K562 (cell line): ENCODE results near the gene ARSK. TPM values are rescaled to one million over a fixed set of nuclear protein-coding genes. Genes with fewer than 3 reads are reported as not detected.

Experiments used
- ATAC-seq: fragments of 200-7000 bp; cut with Tn5 transposase; 3 replicates; pipeline ENCODE4 v1.9.1; 2020; ENCODE audit warnings: moderate library complexity
- BruUV-seq: library from RNA; stranded (reverse); fragments of 400-500 nt; replicated peaks from 2 replicates; lab custom pipeline; 2021; lab: Mats Ljungman, UMichigan
- CTCF ChIA-PET: fragments of 300-600 bp; formaldehyde crosslinking; extraction: SDS; loops from one replicate; lab custom pipeline; 2021; ENCODE audit warnings: low intra/inter-chr PET ratio; lab: Yijun Ruan, JAX
- POLR2A ChIA-PET: fragments of 300-600, 350-650 bp; sonication (Branson Sonifier 250); formaldehyde crosslinking; extraction: SDS; loops from one replicate; lab custom pipeline; 2021; ENCODE audit warnings: antibody characterized with exemption, inconsistent platforms; lab: Yijun Ruan, JAX
- DNase-seq, 4 experiments: peaks; one replicate each; pipeline versions ENCODE4 v3.0.0 to v3.0.0-alpha.2; 2011 to 2018; ENCODE audit warnings: low spot score in 3 of 4, mixed read lengths in 3 of 4; ENCODE audit errors: extremely low read depth in 1 of 4
- FAIRE-seq: peaks from 2 replicates; lab custom pipeline; 2011; peaks lifted over from hg19 to GRCh38; lab: Jason Lieb, UNC
- H2AFZ ChIP-seq: 2 replicates; pipeline ENCODE4 v1.6.0; 2011; ENCODE audit warnings: low read depth, low read length, control low read depth, inconsistent platforms
- H3K27ac ChIP-seq: fragments of 200-600 bp; 3 replicates; pipeline ENCODE4 v1.8.0; 2011; ENCODE audit warnings: low read depth, mild to moderate bottlenecking, control low read depth, inconsistent platforms, low read length, moderate library complexity, mixed read lengths; ENCODE audit errors: extremely low read depth
- H3K27me3 ChIP-seq, 2 experiments: fragments of 300-600 bp in 1 of 2; 2 replicates in 1 of 2; 3 replicates in 1 of 2; pipeline versions ENCODE4 v1.6.0 to v1.8.0; 2011; ENCODE audit warnings: inconsistent platforms in 2 of 2, low read length in 2 of 2, mild to moderate bottlenecking in 1 of 2, mixed read lengths in 1 of 2, moderate library complexity in 1 of 2; ENCODE audit not compliant: control insufficient read depth in 2 of 2, insufficient read depth in 2 of 2
- H3K36me3 ChIP-seq: fragments of 300-600 bp; 3 replicates; pipeline ENCODE4 v1.8.0; 2011; ENCODE audit warnings: mild to moderate bottlenecking, low read length, inconsistent platforms; ENCODE audit not compliant: control insufficient read depth, insufficient read depth
- H3K4me1 ChIP-seq, 2 experiments: fragments of 200-600 bp in 1 of 2; replicated peaks in 1 of 2; 2 replicates in 1 of 2; 3 replicates in 1 of 2; pipeline versions ENCODE4 v1.5.1 to v1.8.0; 2011; ENCODE audit warnings: inconsistent platforms in 2 of 2, low read length in 2 of 2, mild to moderate bottlenecking in 1 of 2, mixed read lengths in 1 of 2, moderate library complexity in 1 of 2; ENCODE audit not compliant: control insufficient read depth in 2 of 2, insufficient read depth in 2 of 2
- H3K4me2 ChIP-seq: 2 replicates; pipeline ENCODE4 v1.6.1; 2011; ENCODE audit warnings: low read length, control low read depth, inconsistent platforms, mixed read lengths; ENCODE audit not compliant: insufficient read depth
- H3K4me3 ChIP-seq: fragments of 200-600 bp; sonication (generic), shearing (Covaris generic); 2 replicates; pipeline ENCODE4 v1.5.1; 2016; ENCODE audit warnings: control low read depth, inconsistent platforms
- H3K79me2 ChIP-seq: fragments of 200-600 bp; 3 replicates; pipeline ENCODE4 v1.8.0; 2011; ENCODE audit warnings: low read length, inconsistent platforms; ENCODE audit not compliant: control insufficient read depth, insufficient read depth
- H3K9ac ChIP-seq, 2 experiments: 2 replicates each; pipeline versions ENCODE4 v1.6.0 to v1.6.1; 2011; ENCODE audit warnings: low read depth in 2 of 2, low read length in 2 of 2, control low read depth in 1 of 2, inconsistent platforms in 1 of 2, mild to moderate bottlenecking in 1 of 2, mixed read lengths in 1 of 2; ENCODE audit not compliant: insufficient read depth in 1 of 2
- H3K9me1 ChIP-seq: one replicate; pipeline ENCODE4 v1.6.0; 2011; ENCODE audit warnings: inconsistent platforms, mild to moderate bottlenecking, low read length, moderate library complexity; ENCODE audit not compliant: control insufficient read depth, insufficient read depth
- H3K9me3 ChIP-seq: replicated peaks from 2 replicates; pipeline ENCODE4 v1.5.1; 2011; ENCODE audit warnings: low read depth, low read length, inconsistent platforms; ENCODE audit not compliant: control insufficient read depth, insufficient read depth
- H4K20me1 ChIP-seq: replicated peaks from 2 replicates; pipeline ENCODE4 v1.6.1; 2011; ENCODE audit warnings: low read length, inconsistent platforms, mixed read lengths; ENCODE audit not compliant: control insufficient read depth, insufficient read depth
- C11orf30 ChIP-seq: fragments of 450-650 bp; IDR thresholded peaks from 2 replicates; pipeline ENCODE4 v1.6.1; 2016; ENCODE audit warnings: low read depth, mild to moderate bottlenecking
- CBFA2T2 ChIP-seq: fragments of 450-650 bp; conservative IDR thresholded peaks from 2 replicates; pipeline ENCODE4 v1.6.1; 2017; ENCODE audit warnings: mild to moderate bottlenecking
- CTBP1 ChIP-seq: fragments of 450-650 bp; IDR thresholded peaks from 2 replicates; pipeline ENCODE4 v1.6.1; 2016; ENCODE audit warnings: borderline replicate concordance
- MAFF ChIP-seq: IDR thresholded peaks from 2 replicates; pipeline ENCODE4 v1.6.1; 2012; ENCODE audit warnings: low read length, improper control_type of control experiment
- MAFG ChIP-seq: fragments of 450-650 bp; conservative IDR thresholded peaks from 2 replicates; pipeline ENCODE4 v1.6.1; 2016; ENCODE audit warnings: missing genetic modification characterization, missing compliant biosample characterization
- MAFK ChIP-seq: IDR thresholded peaks from 2 replicates; pipeline ENCODE4 v1.6.1; 2011; ENCODE audit warnings: low read length, improper control_type of control experiment
- MTF1 ChIP-seq: fragments of 250-450 bp; sonication (Bioruptor Pico); IDR thresholded peaks from 2 replicates; pipeline ENCODE4 v1.9.0; 2021; ENCODE audit warnings: moderate library complexity, mild to moderate bottlenecking, inconsistent platforms, borderline replicate concordance
- NFYB ChIP-seq: IDR thresholded peaks from 2 replicates; pipeline ENCODE4 v1.6.1; 2011; ENCODE audit warnings: mild to moderate bottlenecking, moderate library complexity; ENCODE audit not compliant: insufficient read length; ENCODE audit errors: extremely low read depth
- ZNF316 ChIP-seq: fragments of 450-650 bp; IDR thresholded peaks from 2 replicates; pipeline ENCODE4 v1.6.1; 2016
- ZNF41 ChIP-seq: fragments of 250-450 bp; sonication (Bioruptor Pico); conservative IDR thresholded peaks from 2 replicates; pipeline ENCODE4 v1.4.0; 2020; ENCODE audit warnings: mild to moderate bottlenecking
- WGBS: fragments of 100-300 bp; shearing (Covaris generic); methylation state at CpG from one replicate; pipeline ENCODE4 v1.1.6; 2016; ENCODE audit warnings: low coverage, mixed read lengths; ENCODE audit not compliant: insufficient coverage; ENCODE audit errors: missing lambda C conversion rate; 5-methylcytosine and 5-hydroxymethylcytosine counted together
- in situ Hi-C: fragments of 300-500 bp; cut with MboI; formaldehyde crosslinking; loops from 4 replicates; pipeline ENCODE4 v1.15.0; 2018; ENCODE audit warnings: inconsistent platforms, mixed read lengths
- intact Hi-C: fragments of 100-400 bp; cut with micrococcal nuclease; formaldehyde crosslinking; loops from 2 replicates; pipeline ENCODE4 v1.14.2; 2022
- polyA plus RNA-seq, 8 experiments: library from polyadenylated mRNA; depleted of rRNA in 4 of 8; stranded (reverse) in 5 of 8; unstranded in 3 of 8; fragments of >200 nt; fragmentation: Nextera tagmentation in 2 of 8; fragmentation: Illumina TruSeq in 1 of 8; extraction: Ambion mirVana in 2 of 8; extraction: Trizol in 1 of 8; gene quantifications; 2 replicates each; pipeline versions ENCODE4 v1.2.1 to v1.2.3, GENCODE V29; 2011 to 2014; ENCODE audit warnings: inconsistent platforms in 1 of 8, missing spikeins in 1 of 8
- total RNA-seq, 7 experiments: library from RNA; depleted of rRNA in 6 of 7; stranded (reverse); fragments of >200 nt in 6 of 7; fragmentation: Illumina TruSeq in 2 of 7; extraction: Trizol in 2 of 7; gene quantifications; 2 replicates each; pipeline versions ENCODE4 v1.2.1 to v1.2.3, GENCODE V29; 2011 to 2021; ENCODE audit warnings: low replicate concordance in 1 of 7
- TF ChIP-seq, protein P1 (sequence below), 2 experiments: fragments of 450-650 bp; formaldehyde crosslinking in 1 of 2; IDR thresholded peaks; 2 replicates each; pipeline versions ENCODE4 v1.4.0 to v1.6.1; 2014 to 2020; ENCODE audit warnings: mild to moderate bottlenecking in 2 of 2, borderline replicate concordance in 1 of 2, low read depth in 1 of 2
- TF ChIP-seq, protein P2 (sequence below): fragments of 450-650 bp; IDR thresholded peaks from 2 replicates; pipeline ENCODE4 v1.7.0; 2016; ENCODE audit warnings: borderline replicate concordance
- TF ChIP-seq, protein P3 (sequence below): sonication (generic); formaldehyde crosslinking; IDR thresholded peaks from 2 replicates; pipeline ENCODE4 v1.8.0; 2022; ENCODE audit warnings: mild to moderate bottlenecking, missing genetic modification reagents

ARSK gene
- total and polyA plus RNA-seq, 9 of the 15 experiments (the other 6 are each of a cell fraction or from before 2014, with no cell fraction given), result 2.7 to 9.4 (median 7.1) TPM

DNA sequence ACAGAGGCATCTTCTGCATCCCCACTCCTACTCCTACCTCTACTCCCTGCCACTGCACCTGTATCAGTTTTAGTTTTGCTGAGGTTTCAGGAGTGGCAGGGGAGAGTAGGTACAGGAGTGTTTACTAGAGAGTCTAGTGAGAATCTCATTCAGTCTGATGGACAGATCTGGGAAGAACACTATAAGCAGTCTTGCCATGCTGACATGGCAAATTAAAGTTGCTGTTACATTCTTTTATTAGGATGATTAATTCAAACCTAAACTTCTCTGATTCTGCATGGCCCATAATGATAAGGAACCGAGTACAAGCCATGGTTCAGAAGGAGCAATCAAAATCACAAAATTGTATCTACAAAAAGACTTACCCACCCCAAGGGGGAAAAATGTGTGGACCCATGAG, 7.4 kb downstream of the ARSK start:
- Histone ChIP-seq H4K20me1 (no peaks in the 10 kb centered on the region), H3K9me1 (no peaks in the 10 kb centered on the region), H3K79me2 (0 out of 3 replicates have a peak, but pooled peaks cover 3% of the 10 kb centered on the region), H3K4me3 (no peak overlapping the region), H3K9me3 (no peaks in the 10 kb centered on the region), H3K27me3 (no peaks in the 10 kb centered on the region), H3K27ac (no peak overlapping the region), H3K36me3 (peaks cover 5% of the 10 kb centered on the region; the same call in 1 of the 3 replicates), H3K4me2 (no peak overlapping the region), H2AFZ (no peak overlapping the region), H3K4me1 (peaks cover 0 to 17% of the 10 kb centered on the region in 2 experiments; a peak in 3 of 5 replicates), H3K9ac (no peak overlapping the region)
- intact Hi-C loops, result no loop called here
- BruUV-seq, result no TSS peak
- ChIA-PET POLR2A (no interaction called here), CTCF (no interaction called here)
- ATAC-seq, result no peak
- DNase-seq, result no peak
- no peak for FAIRE-seq
- 0% methylated on average over 1 of the region's 1 CpG for WGBS
- in situ Hi-C loops, result no loop called here
- TF ChIP-seq NFYB, result no peak
- TF ChIP-seq MAFK, result peak; percentile 67
- TF ChIP-seq ZNF41, result no peak
- TF ChIP-seq, protein P1, sequence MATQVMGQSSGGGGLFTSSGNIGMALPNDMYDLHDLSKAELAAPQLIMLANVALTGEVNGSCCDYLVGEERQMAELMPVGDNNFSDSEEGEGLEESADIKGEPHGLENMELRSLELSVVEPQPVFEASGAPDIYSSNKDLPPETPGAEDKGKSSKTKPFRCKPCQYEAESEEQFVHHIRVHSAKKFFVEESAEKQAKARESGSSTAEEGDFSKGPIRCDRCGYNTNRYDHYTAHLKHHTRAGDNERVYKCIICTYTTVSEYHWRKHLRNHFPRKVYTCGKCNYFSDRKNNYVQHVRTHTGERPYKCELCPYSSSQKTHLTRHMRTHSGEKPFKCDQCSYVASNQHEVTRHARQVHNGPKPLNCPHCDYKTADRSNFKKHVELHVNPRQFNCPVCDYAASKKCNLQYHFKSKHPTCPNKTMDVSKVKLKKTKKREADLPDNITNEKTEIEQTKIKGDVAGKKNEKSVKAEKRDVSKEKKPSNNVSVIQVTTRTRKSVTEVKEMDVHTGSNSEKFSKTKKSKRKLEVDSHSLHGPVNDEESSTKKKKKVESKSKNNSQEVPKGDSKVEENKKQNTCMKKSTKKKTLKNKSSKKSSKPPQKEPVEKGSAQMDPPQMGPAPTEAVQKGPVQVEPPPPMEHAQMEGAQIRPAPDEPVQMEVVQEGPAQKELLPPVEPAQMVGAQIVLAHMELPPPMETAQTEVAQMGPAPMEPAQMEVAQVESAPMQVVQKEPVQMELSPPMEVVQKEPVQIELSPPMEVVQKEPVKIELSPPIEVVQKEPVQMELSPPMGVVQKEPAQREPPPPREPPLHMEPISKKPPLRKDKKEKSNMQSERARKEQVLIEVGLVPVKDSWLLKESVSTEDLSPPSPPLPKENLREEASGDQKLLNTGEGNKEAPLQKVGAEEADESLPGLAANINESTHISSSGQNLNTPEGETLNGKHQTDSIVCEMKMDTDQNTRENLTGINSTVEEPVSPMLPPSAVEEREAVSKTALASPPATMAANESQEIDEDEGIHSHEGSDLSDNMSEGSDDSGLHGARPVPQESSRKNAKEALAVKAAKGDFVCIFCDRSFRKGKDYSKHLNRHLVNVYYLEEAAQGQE (IDR thresholded peaks at IDR 0.05; ENCODE audit: borderline replicate concordance), result no peak
- TF ChIP-seq, protein P1 (CRISPR knock-in tag; IDR thresholded peaks at IDR 0.05; ENCODE audit: low read depth), result no peak
- TF ChIP-seq, protein P2, sequence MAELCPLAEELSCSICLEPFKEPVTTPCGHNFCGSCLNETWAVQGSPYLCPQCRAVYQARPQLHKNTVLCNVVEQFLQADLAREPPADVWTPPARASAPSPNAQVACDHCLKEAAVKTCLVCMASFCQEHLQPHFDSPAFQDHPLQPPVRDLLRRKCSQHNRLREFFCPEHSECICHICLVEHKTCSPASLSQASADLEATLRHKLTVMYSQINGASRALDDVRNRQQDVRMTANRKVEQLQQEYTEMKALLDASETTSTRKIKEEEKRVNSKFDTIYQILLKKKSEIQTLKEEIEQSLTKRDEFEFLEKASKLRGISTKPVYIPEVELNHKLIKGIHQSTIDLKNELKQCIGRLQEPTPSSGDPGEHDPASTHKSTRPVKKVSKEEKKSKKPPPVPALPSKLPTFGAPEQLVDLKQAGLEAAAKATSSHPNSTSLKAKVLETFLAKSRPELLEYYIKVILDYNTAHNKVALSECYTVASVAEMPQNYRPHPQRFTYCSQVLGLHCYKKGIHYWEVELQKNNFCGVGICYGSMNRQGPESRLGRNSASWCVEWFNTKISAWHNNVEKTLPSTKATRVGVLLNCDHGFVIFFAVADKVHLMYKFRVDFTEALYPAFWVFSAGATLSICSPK, result no peak
- TF ChIP-seq ZNF316, result peak; percentile 76
- TF ChIP-seq MAFG, result peak; percentile 72
- TF ChIP-seq CBFA2T2, result no peak
- TF ChIP-seq MTF1 (CRISPR knock-in tag), result no peak
- peak; percentile 62 for TF ChIP-seq C11orf30
- peak; percentile 59 for TF ChIP-seq MAFF
- TF ChIP-seq CTBP1, result no peak
- TF ChIP-seq, protein P3, sequence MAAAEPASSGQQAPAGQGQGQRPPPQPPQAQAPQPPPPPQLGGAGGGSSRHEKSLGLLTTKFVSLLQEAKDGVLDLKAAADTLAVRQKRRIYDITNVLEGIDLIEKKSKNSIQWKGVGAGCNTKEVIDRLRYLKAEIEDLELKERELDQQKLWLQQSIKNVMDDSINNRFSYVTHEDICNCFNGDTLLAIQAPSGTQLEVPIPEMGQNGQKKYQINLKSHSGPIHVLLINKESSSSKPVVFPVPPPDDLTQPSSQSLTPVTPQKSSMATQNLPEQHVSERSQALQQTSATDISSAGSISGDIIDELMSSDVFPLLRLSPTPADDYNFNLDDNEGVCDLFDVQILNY (CRISPR knock-in tag), result no peak
